Activated naive CD8-positive, alpha-beta T cell treated with anti-CD3 and anti-CD28 coated beads for 36 hours (primary cell): ENCODE results near the gene APBA2. TPM values are rescaled to one million over a fixed set of nuclear protein-coding genes. Genes with fewer than 3 reads are reported as not detected.
"Not testable (repeated sequence)": the region's sequence is repeated elsewhere in the genome, so short reads cannot be mapped to it uniquely, and the experiment has no call there.

Experiments
- DNase-seq: peaks from one replicate; pipeline ENCODE4 v3.0.0; 2021
- H3K27ac Mint-ChIP-seq: one replicate; pipeline ENCODE4 v1.8.0; 2022; ENCODE audit warnings: mild to moderate bottlenecking, moderate library complexity, mixed read lengths
- H3K27me3 Mint-ChIP-seq: one replicate; pipeline ENCODE4 v1.8.0; 2022; ENCODE audit warnings: mild to moderate bottlenecking, mixed read lengths
- H3K36me3 Mint-ChIP-seq: one replicate; pipeline ENCODE4 v1.8.0; 2021; ENCODE audit warnings: mild to moderate bottlenecking, mixed read lengths
- H3K4me1 Mint-ChIP-seq: one replicate; pipeline ENCODE4 v1.8.0; 2021; ENCODE audit warnings: mixed read lengths
- H3K4me3 Mint-ChIP-seq: one replicate; pipeline ENCODE4 v1.8.0; 2022; ENCODE audit warnings: mild to moderate bottlenecking, moderate library complexity, mixed read lengths
- H3K9me3 Mint-ChIP-seq: one replicate; pipeline ENCODE4 v1.8.0; 2022; ENCODE audit warnings: mixed read lengths
- total RNA-seq, 2 experiments: library from RNA; stranded (reverse); gene quantifications; one replicate each; pipeline ENCODE4 v1.2.3, GENCODE V29; 2021

APBA2 gene
- total RNA-seq, 2 experiments from 2014 or later = 29.2 to 34.1 TPM

DNA sequence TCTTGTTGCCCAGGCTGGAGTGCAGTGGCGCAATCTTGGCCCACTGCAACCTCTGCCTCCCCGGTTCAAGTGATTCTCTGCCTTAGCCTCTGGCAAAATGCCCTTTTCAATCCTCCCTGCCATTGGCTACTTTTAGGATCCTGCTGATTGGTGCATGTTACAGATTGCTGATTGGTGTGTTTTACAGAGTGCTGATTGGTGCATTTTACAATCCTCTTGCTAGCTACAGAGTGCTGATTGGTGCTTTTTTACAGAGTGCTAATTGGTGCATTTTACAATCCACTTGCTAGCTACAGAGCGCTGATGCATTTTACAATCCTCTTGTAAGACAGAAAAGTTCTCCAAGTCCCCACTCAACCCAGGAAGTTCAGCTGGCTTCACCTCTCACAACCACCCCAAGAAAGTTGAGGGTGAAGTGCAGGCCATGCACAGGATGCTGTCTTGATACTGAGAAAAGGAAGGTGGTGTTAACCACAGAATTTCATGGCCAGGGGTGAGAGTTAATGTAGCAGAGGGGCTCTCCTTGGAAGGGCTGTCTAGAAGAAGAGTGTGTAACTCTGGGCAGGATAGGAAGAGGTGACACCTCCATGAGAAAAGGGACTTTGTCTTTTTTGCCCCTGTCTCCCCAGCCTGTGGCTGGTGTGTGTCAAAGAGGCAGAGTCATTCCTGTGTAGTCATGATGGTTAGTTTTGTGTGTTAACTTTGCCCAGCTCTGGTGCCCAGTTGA lies 145.9 kb downstream of the APBA2 start:
- DNase-seq = peak; percentile 35
- Mint-ChIP-seq H3K36me3 (peaks cover 42% of the 10 kb centered on the region), H3K4me3 (peak overlapping the region; percentile 11), H3K27me3 (no peaks in the 10 kb centered on the region), H3K9me3 (peaks cover 6% of the 10 kb centered on the region), H3K27ac (peak overlapping the region; percentile 61), H3K4me1 (peaks cover 57% of the 10 kb centered on the region)

DNA sequence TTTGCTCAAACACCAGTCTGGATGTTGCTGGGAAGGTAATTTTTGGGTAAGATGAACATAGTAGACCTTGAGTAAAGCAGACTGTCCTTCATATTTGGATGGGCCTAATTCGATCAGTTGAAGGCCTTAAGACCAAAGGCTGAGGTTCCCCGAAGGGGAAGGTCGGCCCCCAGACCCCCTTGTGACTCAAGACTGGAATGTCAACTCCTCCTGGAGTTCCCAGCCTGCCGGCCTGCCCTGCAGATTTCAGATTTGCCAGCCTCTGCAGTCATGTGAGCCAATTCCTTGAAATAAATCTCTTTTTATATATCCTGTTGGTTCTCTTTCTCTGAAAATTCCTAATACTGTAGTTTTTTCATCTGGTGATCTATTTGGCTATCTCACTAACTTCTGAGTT lies 146.5 kb downstream of the APBA2 start:
- Mint-ChIP-seq H3K36me3 (peaks cover 42% of the 10 kb centered on the region), H3K4me3 (no peak overlapping the region), H3K4me1 (peaks cover 60% of the 10 kb centered on the region), H3K9me3 (peaks cover 6% of the 10 kb centered on the region), H3K27me3 (no peaks in the 10 kb centered on the region), H3K27ac (peak overlapping the region; percentile 61)
- DNase-seq = no peak

DNA sequence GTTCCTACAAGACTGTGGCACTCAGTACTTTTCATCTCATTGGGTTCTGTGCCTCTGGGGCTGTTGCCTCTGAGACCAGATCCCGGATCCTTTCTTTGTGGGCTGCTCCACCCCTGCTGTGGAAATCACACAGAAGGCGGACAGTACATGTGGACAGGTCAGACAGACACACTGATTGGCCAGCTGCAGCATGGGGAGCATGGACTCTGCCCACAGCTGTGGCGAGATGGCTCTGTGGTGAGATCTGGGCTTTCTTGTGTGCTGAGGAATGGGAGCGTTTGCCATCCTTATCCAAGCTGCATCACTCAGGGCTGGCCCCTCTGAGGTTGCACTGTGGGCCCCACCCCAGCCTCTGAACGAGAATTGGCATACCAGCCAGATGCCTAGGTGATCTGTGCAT lies 147.0 kb downstream of the APBA2 start:
- Mint-ChIP-seq H3K27ac (no peak overlapping the region), H3K9me3 (peaks cover 6% of the 10 kb centered on the region), H3K36me3 (peaks cover 42% of the 10 kb centered on the region), H3K4me3 (no peak overlapping the region), H3K27me3 (no peaks in the 10 kb centered on the region), H3K4me1 (peaks cover 65% of the 10 kb centered on the region)
- DNase-seq = no peak

DNA sequence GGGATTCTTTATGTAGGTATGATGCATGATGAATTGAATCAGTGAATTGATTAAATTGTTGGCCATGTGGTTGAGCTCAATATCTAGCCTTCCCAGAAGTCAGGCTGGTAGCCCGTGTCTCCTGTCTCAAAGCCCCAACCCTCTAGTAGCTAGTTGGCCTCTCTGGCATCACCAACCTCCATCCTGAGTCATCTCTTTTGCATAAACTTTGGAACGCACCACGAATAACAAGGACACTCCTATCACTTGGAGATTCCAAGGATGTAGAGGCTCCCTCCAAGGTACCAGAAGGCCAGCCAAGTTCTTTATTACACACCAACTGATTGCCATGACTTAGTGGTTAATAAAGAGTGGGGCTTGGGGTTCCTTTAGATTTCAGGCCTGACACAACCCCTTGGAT lies 148.4 kb downstream of the APBA2 start:
- H3K27ac Mint-ChIP-seq = no peak overlapping the region
- no peak overlapping the region for H3K4me3 Mint-ChIP-seq
- DNase-seq = no peak
- H3K4me1 Mint-ChIP-seq = peaks cover 72% of the 10 kb centered on the region
- H3K27me3 Mint-ChIP-seq = no peaks in the 10 kb centered on the region
- H3K9me3 Mint-ChIP-seq = peaks cover 6% of the 10 kb centered on the region
- peaks cover 36% of the 10 kb centered on the region for H3K36me3 Mint-ChIP-seq

DNA sequence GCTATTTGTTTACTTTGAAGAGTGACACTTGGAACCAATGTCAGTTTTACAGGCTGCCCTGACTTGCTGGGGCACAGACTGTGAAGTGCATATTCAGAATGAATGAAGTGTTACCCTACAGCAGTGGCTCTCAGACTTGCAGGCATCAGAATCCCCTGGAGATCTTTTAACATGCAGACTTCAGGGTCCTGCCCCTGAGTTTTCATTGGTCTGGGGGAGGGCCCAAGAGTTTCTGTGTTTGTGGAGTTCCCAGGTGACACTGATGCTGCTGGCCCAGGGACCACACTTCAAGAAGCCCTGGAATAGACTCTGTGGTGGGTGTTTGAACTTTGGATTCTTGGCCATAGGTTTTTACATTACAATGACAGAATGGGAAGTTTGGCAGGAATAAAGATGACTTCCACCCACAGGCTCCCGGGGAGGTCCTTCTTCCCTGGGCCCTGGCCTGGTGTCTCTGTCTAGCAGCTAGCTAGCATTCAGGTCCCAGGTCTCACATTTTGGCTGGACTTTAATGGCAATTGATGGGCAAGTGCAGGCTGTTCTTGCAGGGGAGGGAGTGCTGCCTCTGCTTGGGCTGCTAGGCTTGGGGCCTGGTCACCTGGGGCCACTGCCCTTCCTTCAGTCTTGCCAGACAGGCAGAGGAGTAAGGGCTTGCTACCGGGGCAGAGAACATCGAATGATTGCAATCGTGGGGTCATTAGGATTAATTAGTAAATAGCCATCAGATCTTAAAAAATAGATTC lies 149.0 kb downstream of the APBA2 start:
- H3K27ac Mint-ChIP-seq = no peak overlapping the region
- no peak overlapping the region for H3K4me3 Mint-ChIP-seq

DNA sequence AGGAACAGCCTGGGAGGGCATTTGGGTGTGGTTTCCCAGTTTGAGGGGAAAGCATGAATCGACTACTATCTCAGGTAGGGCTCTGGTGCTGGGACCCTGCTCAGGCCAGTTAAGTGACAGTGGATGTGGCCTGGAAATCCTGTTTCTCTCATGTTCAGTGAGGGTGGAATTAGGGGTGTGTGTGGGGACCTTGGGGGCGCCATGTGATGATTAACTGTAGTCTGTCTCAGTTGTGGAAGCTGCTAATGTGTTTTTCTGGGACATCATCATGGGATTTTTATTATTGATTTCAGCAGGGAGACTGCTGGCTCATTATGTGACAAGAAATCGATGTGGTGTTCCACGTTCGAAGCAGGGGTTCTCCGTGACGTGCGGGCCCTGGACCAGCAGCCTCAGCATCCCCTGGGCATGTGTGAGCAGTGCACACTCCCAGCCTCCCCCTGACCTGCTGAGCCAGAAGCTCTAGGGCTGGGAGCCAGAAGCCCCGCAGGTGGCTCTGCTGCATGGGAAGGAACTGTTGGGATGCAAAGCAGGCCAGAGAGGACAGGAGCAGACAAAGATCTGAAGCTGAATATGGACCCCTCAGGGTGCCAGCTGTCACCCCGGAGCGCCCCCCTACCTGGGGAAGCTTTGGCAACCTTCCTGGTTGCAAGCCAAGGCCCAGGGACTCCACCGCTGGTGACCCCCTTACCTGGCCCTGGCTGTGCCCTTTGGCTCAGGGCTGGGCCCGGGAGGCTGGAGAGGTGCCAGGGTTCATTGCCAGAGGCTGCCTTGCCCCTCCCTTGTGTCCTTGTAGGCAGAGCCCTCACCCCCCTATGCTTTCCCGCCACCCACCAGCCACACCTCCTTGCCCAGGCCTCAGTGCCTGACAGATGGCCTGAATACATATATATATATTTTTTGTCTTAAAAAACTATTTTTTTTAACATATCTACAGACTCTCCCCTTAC lies 149.8 kb downstream of the APBA2 start:
- H3K9me3 Mint-ChIP-seq = peaks cover 5% of the 10 kb centered on the region
- H3K27me3 Mint-ChIP-seq = no peaks in the 10 kb centered on the region
- peaks cover 31% of the 10 kb centered on the region for H3K36me3 Mint-ChIP-seq
- no peak for DNase-seq
- peaks cover 79% of the 10 kb centered on the region for H3K4me1 Mint-ChIP-seq
- H3K4me3 Mint-ChIP-seq = no peak overlapping the region
- no peak overlapping the region for H3K27ac Mint-ChIP-seq

More for the DNA sequence above, 149.0 kb downstream of the APBA2 start:
- DNase-seq = no peak
- peaks cover 72% of the 10 kb centered on the region for H3K4me1 Mint-ChIP-seq
- peaks cover 6% of the 10 kb centered on the region for H3K9me3 Mint-ChIP-seq
- H3K27me3 Mint-ChIP-seq = no peaks in the 10 kb centered on the region
- H3K36me3 Mint-ChIP-seq = peaks cover 33% of the 10 kb centered on the region

DNA sequence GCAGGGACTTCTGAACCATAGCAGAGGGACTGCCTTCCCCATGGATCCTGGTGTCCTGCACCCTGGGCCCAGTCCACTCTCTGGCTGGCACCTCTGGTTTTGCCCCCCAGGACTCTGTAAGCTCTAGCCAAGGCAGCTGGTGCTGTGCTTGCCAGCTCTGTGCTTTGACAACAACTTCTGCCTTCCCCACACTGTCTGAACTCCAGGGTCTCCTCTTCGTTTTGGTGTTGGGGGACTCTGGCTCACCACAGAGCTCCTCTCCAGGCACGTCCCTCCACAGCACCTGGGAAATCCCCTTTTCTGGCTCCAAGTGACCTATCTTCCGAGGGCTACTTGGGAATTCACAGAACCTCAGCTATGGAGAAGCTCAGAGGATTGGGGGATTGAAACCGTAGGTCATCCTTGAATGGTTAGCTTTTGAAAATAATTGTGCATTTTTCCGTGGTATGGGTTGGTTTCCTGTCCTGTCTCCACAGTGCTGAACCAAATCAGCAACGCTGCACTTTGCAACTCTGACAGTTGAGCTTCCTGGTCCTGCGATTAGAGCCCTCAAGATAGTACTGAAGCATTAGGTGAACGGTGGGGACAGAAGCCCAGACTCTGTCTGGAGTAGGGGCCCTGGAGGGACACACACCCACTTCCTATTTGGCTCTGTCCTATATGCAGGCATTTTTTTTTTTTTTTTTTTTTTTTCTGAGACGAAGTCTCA lies 152.4 kb downstream of the APBA2 start:
- Mint-ChIP-seq H3K9me3 (no peaks in the 10 kb centered on the region), H3K4me3 (peak overlapping the region; percentile 25), H3K36me3 (peaks cover 10% of the 10 kb centered on the region), H3K27ac (peak overlapping the region; percentile 8), H3K27me3 (no peaks in the 10 kb centered on the region), H3K4me1 (peaks cover 75% of the 10 kb centered on the region)
- DNase-seq = peak; percentile 11

DNA sequence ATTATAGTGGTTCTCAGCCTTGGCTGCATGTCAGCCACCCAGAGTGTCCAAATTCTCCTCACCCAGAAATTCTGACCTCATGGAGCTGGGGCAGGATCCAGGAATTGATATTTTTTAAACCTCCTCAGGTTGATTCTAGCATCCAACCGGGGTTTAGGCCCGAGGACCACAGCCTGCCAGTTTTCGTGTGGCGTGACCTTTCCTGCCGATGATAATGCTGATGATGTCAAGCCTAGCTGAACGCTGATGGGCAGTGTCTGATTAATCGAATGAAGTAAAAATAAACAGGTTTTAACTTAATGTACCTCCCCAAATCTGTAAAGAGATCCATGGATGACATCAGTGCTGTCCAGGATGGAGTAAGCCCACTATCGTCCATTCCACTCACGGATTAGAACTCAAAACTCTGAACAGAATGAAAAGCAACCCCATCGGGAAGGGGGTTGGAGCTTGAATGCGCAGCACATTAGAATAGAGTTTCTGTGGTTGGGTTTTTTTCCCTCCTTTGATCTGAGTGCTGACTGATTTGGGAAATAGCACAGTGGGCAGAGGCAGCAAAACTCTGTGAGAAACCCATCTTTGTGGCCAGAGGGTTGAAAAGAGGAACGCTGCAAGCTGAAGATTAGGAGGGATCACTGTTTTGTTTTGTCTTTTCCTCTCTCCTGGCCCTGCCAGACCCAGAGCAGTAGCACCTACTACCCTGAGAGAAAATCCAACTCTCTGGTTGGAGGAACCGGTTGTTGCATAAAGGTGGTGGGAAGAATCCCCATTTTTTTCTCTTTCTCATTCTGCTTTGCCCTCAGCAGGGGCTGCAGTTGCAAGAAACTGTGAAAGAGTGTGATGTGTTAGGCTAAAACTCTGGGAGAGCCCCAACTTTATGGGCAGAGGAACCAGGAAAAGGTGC lies 153.9 kb downstream of the APBA2 start:
- Mint-ChIP-seq H3K4me3 (peak overlapping the region; percentile 25), H3K27me3 (no peaks in the 10 kb centered on the region), H3K36me3 (peaks cover 3% of the 10 kb centered on the region), H3K4me1 (peaks cover 79% of the 10 kb centered on the region), H3K9me3 (no peaks in the 10 kb centered on the region), H3K27ac (peak overlapping the region; percentile 54)
- DNase-seq = peak; percentile 39

DNA sequence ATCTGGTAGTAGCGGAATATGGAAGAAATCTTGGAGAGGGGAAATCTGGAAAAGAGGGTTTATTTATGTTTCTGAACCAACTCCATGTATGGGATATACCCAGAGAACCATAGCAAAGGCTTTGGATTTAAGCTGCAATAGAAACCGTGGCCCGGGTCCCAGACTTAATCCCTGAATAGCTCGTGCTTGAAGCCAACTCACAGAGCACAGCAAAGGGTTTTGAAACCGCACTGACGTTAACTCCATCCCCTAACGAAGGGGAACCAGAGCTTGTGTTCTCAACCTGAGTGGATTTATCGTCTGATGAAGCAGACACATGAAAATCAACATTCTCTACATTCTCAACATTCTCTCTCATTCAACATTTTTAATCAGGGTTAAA lies 154.6 kb downstream of the APBA2 start:
- Mint-ChIP-seq H3K27ac (peak overlapping the region; percentile 54), H3K4me1 (peaks cover 78% of the 10 kb centered on the region), H3K9me3 (no peaks in the 10 kb centered on the region), H3K27me3 (no peaks in the 10 kb centered on the region), H3K4me3 (no peak overlapping the region), H3K36me3 (peaks cover 3% of the 10 kb centered on the region)
- DNase-seq = no peak

DNA sequence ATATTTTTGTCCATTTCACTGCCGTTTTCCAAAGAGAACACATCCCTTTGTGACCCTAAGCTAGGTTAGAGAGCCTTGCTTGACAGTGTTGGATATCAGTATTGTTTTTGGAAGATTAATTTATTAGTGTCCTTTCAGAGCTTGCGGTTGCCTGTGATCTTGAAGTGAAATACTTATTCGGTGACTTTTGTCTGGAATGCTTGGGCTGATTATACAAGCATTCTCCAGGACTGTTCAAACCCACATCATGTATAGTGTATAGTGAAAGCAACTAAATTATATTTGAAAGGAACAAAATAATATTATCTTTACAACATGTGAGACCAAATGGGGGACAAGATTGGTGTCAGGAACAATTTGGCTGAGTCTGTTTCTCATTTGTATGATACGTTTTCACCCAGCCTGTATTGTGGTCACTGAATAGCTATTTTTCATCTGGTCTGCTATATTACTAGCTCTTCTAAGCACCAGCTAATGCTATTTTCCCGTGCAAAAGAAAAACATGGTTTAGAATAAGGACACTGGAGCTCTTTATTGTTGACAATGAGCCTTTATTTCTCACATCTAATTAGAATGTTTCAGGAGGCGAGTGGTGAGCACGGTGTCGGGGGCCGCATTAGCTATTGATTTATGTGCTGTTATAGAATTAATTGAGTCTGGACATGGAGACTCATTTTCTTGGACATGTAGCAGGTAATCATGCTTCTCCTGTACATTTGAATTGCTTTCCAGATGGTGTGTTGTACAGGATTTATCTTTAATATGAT lies 158.1 kb downstream of the APBA2 start:
- Mint-ChIP-seq H3K9me3 (no peaks in the 10 kb centered on the region), H3K4me1 (peaks cover 79% of the 10 kb centered on the region), H3K4me3 (no peak overlapping the region), H3K27ac (no peak overlapping the region), H3K36me3 (no peaks in the 10 kb centered on the region), H3K27me3 (no peaks in the 10 kb centered on the region)
- DNase-seq = no peak

DNA sequence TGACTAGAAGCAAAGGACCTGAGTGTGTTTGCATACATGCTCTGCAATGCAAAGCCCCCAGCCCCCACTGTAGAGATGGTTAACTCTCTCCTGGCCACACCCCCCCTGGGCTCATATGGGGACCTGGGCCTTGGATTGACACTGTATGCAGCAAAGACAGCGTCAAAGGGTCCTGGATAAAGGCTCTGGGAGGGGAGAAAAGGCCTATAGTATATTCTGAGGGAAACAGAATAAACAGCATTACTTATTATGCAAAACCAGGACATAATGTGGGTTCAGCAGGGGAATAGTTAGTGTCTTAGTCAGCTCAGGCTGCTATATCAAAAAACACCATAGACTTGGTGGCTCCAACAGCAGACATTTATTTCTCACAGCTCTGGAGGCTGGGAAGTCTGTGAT lies 158.7 kb downstream of the APBA2 start:
- H3K27me3 Mint-ChIP-seq = no peaks in the 10 kb centered on the region
- no peaks in the 10 kb centered on the region for H3K9me3 Mint-ChIP-seq
- H3K4me1 Mint-ChIP-seq = peaks cover 79% of the 10 kb centered on the region
- H3K27ac Mint-ChIP-seq = no peak overlapping the region
- no peak overlapping the region for H3K4me3 Mint-ChIP-seq
- DNase-seq = no peak
- no peaks in the 10 kb centered on the region for H3K36me3 Mint-ChIP-seq

DNA sequence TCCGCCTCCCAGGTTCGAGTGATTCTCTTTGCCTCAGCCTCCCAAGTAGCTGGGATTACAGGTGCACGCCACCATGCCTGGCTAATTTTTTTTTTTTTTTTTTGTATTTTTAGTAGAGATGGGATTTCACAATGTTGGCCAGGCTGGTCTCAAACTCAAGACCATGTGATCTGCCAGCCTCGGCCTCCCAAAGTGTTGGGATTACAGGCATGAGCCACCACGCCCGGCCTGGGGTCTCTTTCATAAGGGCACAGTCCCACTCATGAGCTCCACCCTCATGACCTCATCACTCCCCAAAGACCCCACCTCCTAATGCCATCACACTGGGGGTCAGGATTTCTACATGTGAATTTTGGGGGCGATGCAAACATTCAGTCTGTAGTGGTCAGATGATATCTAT lies 159.4 kb downstream of the APBA2 start:
- H3K9me3 Mint-ChIP-seq, H3K36me3 Mint-ChIP-seq, DNase-seq, H3K27me3 Mint-ChIP-seq, H3K4me3 Mint-ChIP-seq: not testable (repeated sequence)
- Mint-ChIP-seq H3K4me1 (peaks cover 77% of the 10 kb centered on the region), H3K27ac (peak overlapping the region; percentile 72)

DNA sequence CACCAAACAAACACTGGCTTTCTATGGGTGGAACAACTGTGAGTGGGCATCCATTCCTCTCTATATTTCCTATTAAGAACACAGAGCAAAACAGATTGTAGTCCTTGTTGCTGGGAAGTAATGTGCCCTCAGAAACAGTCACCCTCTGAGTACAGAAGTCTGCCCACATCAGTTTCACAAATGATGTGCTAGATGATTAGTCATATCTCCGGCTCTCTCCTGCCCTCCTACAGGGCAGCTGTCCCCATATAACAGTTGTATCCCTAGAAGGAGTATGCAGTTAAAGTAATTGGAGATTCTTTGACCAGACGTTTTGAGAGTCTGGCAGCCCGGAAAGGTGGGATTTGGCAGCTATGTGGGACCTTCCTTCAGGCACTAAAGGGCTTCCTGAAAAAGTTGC lies 159.9 kb downstream of the APBA2 start:
- no peak overlapping the region for H3K4me3 Mint-ChIP-seq
- DNase-seq = peak; percentile 32
- H3K27me3 Mint-ChIP-seq = no peaks in the 10 kb centered on the region
- peaks cover 77% of the 10 kb centered on the region for H3K4me1 Mint-ChIP-seq
- peak overlapping the region; percentile 72 for H3K27ac Mint-ChIP-seq
- H3K36me3 Mint-ChIP-seq = peaks cover 2% of the 10 kb centered on the region
- H3K9me3 Mint-ChIP-seq = peaks cover 2% of the 10 kb centered on the region
